A549 (cell line): ENCODE data around the gene RRAGB. TPM values are rescaled to one million over a fixed set of nuclear protein-coding genes. Genes with fewer than 3 reads are reported as not detected.

Experiments
- ATAC-seq, 2 experiments: fragments of 200-7000 bp in 1 of 2; fragments of >200 bp in 1 of 2; cut with Nextera tagmentation in 1 of 2; cut with Tn5 transposase in 1 of 2; 3 replicates each; pipeline versions ENCODE4 v1.8.0 to v1.9.1; 2018 to 2020; ENCODE audit warnings: mild to moderate bottlenecking in 1 of 2, moderate library complexity in 1 of 2
- CTCF ChIA-PET: fragments of 300-600 bp; sonication (Branson Sonifier 250); formaldehyde crosslinking; extraction: SDS; loops from one replicate; lab custom pipeline; 2021; ENCODE audit warnings: antibody characterized with exemption, inconsistent platforms; lab: Yijun Ruan, JAX
- POLR2A ChIA-PET: fragments of 350-600 bp; formaldehyde crosslinking; extraction: SDS; loops from one replicate; lab custom pipeline; 2021; ENCODE audit warnings: antibody characterized with exemption, inconsistent platforms; lab: Yijun Ruan, JAX
- DNase-seq, 2 experiments: peaks; one replicate each; pipeline versions ENCODE4 v3.0.0 to v3.0.0-alpha.2; 2011 to 2016; ENCODE audit warnings: low read depth in 1 of 2, low spot score in 1 of 2
- FAIRE-seq: peaks from 2 replicates; lab custom pipeline; 2011; peaks lifted over from hg19 to GRCh38; lab: Jason Lieb, UNC
- H3K27ac ChIP-seq, 2 experiments: fragments of >200 bp; sonication (Bioruptor Twin); formaldehyde crosslinking; 3 replicates each; pipeline ENCODE4 v1.5.1; 2016 to 2017
- H3K4me1 ChIP-seq: fragments of >200 bp; sonication (Bioruptor Twin); formaldehyde crosslinking; 3 replicates; pipeline ENCODE4 v1.6.1; 2016
- H3K4me2 ChIP-seq: fragments of >200 bp; sonication (Bioruptor Twin); formaldehyde crosslinking; 3 replicates; pipeline ENCODE4 v1.6.1; 2016
- H3K4me3 ChIP-seq: fragments of >200 bp; sonication (Bioruptor Twin); formaldehyde crosslinking; 3 replicates; pipeline ENCODE4 v1.5.1; 2016
- H3K9me3 ChIP-seq: fragments of >200 bp; sonication (Bioruptor Twin); formaldehyde crosslinking; 3 replicates; pipeline ENCODE4 v1.6.1; 2016
- BCL3 ChIP-seq: fragments of >200 bp; sonication (Bioruptor Twin); formaldehyde crosslinking; IDR thresholded peaks from 3 replicates; pipeline ENCODE4 v1.6.1; 2016
- CBX2 ChIP-seq: fragments of 200-600 bp; sonication (generic); IDR thresholded peaks from 2 replicates; pipeline ENCODE4 v1.6.1; 2016; ENCODE audit warnings: low read depth, mild to moderate bottlenecking, borderline replicate concordance
- CEBPB ChIP-seq, 2 experiments: fragments of >200 bp in 1 of 2; sonication (Bioruptor Twin) in 1 of 2; formaldehyde crosslinking in 1 of 2; IDR thresholded peaks; 2 replicates each; pipeline ENCODE4 v1.6.1; 2012 to 2016
- CHD2 ChIP-seq: fragments of 150-350 bp; IDR thresholded peaks from 2 replicates; pipeline ENCODE4 v1.6.1; 2014; ENCODE audit warnings: low read length; ENCODE audit not compliant: partially characterized antibody
- E2F6 ChIP-seq: IDR thresholded peaks from 2 replicates; pipeline ENCODE4 v1.6.1; 2012; ENCODE audit warnings: low read depth, borderline replicate concordance
- EHF ChIP-seq: fragments of 250-450 bp; sonication (Bioruptor Pico); IDR thresholded peaks from 2 replicates; pipeline ENCODE4 v1.5.0; 2020; ENCODE audit warnings: mild to moderate bottlenecking
- EP300 ChIP-seq, 2 experiments: fragments of >200 bp; sonication (Bioruptor Twin); formaldehyde crosslinking; IDR thresholded peaks; 2 replicates in 1 of 2; 3 replicates in 1 of 2; pipeline ENCODE4 v1.6.1; 2016 to 2017
- FOSL2 ChIP-seq, 2 experiments: fragments of 450-650 bp in 1 of 2; fragments of >200 bp in 1 of 2; sonication (Bioruptor Twin) in 1 of 2; formaldehyde crosslinking; IDR thresholded peaks; 2 replicates each; pipeline versions ENCODE4 v1.5.0 to v1.6.1; 2016 to 2020; ENCODE audit warnings: mild to moderate bottlenecking in 1 of 2, moderate library complexity in 1 of 2
- HES2 ChIP-seq: fragments of >200 bp; sonication (Bioruptor Twin); formaldehyde crosslinking; IDR thresholded peaks from 2 replicates; pipeline ENCODE4 v1.6.1; 2016
- HMGXB4 ChIP-seq: fragments of 250-450 bp; sonication (Bioruptor Pico); IDR thresholded peaks from 2 replicates; pipeline ENCODE4 v1.5.0; 2021; ENCODE audit warnings: mild to moderate bottlenecking, moderate library complexity, borderline replicate concordance
- HOXB5 ChIP-seq: fragments of 250-450 bp; sonication (Bioruptor Pico); IDR thresholded peaks from 2 replicates; pipeline ENCODE4 v1.5.0; 2020; ENCODE audit warnings: mild to moderate bottlenecking, moderate library complexity
- JUN ChIP-seq, 2 experiments: fragments of >200 bp; sonication (Bioruptor Twin); formaldehyde crosslinking; IDR thresholded peaks; 2 replicates in 1 of 2; 3 replicates in 1 of 2; pipeline ENCODE4 v1.6.1; 2016 to 2017
- KDM5A ChIP-seq: fragments of 200-600 bp; sonication (generic); IDR thresholded peaks from 2 replicates; pipeline ENCODE4 v1.6.1; 2016; ENCODE audit warnings: antibody characterized with exemption, mild to moderate bottlenecking
- MAX ChIP-seq: IDR thresholded peaks from 2 replicates; pipeline ENCODE4 v1.6.1; 2012
- NPAS2 ChIP-seq: fragments of 250-450 bp; sonication (Bioruptor Pico); IDR thresholded peaks from 2 replicates; pipeline ENCODE4 v1.8.0; 2022; ENCODE audit warnings: mild to moderate bottlenecking, moderate library complexity, borderline replicate concordance
- NR3C1 ChIP-seq: fragments of >200 bp; sonication (Bioruptor Twin); formaldehyde crosslinking; IDR thresholded peaks from 3 replicates; pipeline ENCODE4 v1.6.1; 2017
- PHF8 ChIP-seq: fragments of 200-600 bp; sonication (generic); IDR thresholded peaks from 2 replicates; pipeline ENCODE4 v1.6.1; 2016; ENCODE audit warnings: low read depth, mild to moderate bottlenecking, antibody characterized with exemption, moderate library complexity, borderline replicate concordance
- POLR2A ChIP-seq: IDR thresholded peaks from 2 replicates; pipeline ENCODE4 v1.6.1; 2012; ENCODE audit warnings: mild to moderate bottlenecking, low read length
- POLR2AphosphoS2 ChIP-seq: conservative IDR thresholded peaks from 2 replicates; pipeline ENCODE4 v1.6.1; 2012; ENCODE audit warnings: low read length, improper control_type of control experiment, inconsistent platforms
- RAD21 ChIP-seq, 2 experiments: fragments of >200 bp in 1 of 2; sonication (Bioruptor Twin) in 1 of 2; formaldehyde crosslinking in 1 of 2; IDR thresholded peaks in 1 of 2; conservative IDR thresholded peaks in 1 of 2; 2 replicates in 1 of 2; 3 replicates in 1 of 2; pipeline ENCODE4 v1.6.1; 2012 to 2018; ENCODE audit warnings: inconsistent platforms in 1 of 2
- SMC3 ChIP-seq: fragments of >200 bp; sonication (Bioruptor Twin); formaldehyde crosslinking; IDR thresholded peaks from 3 replicates; pipeline ENCODE4 v1.6.1; 2018; ENCODE audit warnings: inconsistent platforms
- USF2 ChIP-seq: fragments of 450-650 bp; IDR thresholded peaks from 2 replicates; pipeline ENCODE4 v1.6.1; 2014; ENCODE audit warnings: antibody characterized with exemption
- WGBS: methylation state at CpG from one replicate; pipeline ENCODE4 v1.1.6; 2017; ENCODE audit errors: missing lambda C conversion rate; 5-methylcytosine and 5-hydroxymethylcytosine counted together
- polyA minus RNA-seq: library from RNA; depleted of rRNA, polyadenylated mRNA; stranded (reverse); fragments of >200 nt; gene quantifications from 2 replicates; pipeline ENCODE4 v1.2.3, GENCODE V29; 2011; rRNA and poly(A)+ RNA removed
- polyA plus RNA-seq, 4 experiments: library from polyadenylated mRNA; depleted of rRNA in 3 of 4; stranded (reverse); fragments of >200 nt; fragmentation: RNase III in 1 of 4; extraction: RNeasy Plus Mini Kit Qiagen cat#74134 plus additional on column Dnase treatment in 1 of 4; gene quantifications; 2 replicates in 3 of 4; 3 replicates in 1 of 4; pipeline ENCODE4 v1.2.3, GENCODE V29; 2011 to 2017
- TF ChIP-seq, protein P1 (sequence below): IDR thresholded peaks from 2 replicates; pipeline ENCODE4 v1.6.1; 2012
- TF ChIP-seq, protein P2 (sequence below): fragments of >200 bp; sonication (Bioruptor Twin); formaldehyde crosslinking; IDR thresholded peaks from 3 replicates; pipeline ENCODE4 v1.5.1; 2016

The RRAGB gene, protein sequence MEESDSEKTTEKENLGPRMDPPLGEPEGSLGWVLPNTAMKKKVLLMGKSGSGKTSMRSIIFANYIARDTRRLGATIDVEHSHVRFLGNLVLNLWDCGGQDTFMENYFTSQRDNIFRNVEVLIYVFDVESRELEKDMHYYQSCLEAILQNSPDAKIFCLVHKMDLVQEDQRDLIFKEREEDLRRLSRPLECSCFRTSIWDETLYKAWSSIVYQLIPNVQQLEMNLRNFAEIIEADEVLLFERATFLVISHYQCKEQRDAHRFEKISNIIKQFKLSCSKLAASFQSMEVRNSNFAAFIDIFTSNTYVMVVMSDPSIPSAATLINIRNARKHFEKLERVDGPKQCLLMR
- 23.1 and 44.7 TPM in 2 replicates for polyA plus RNA-seq (2011; rRNA removed)
- polyA plus RNA-seq (2012; cell fraction: cytosol; rRNA removed), result 6.9 and 8.6 TPM in 2 replicates
- 11.2 and 14.4 TPM in 2 replicates for polyA plus RNA-seq (2012; cell fraction: nucleus; rRNA removed)
- 10.5 to 12.3 TPM (median 11.3 TPM) in 3 replicates for polyA plus RNA-seq (2017; fragmentation: RNase III; extraction: RNeasy Plus Mini Kit Qiagen cat#74134 plus additional on column Dnase treatment)
- 10.4 and 13.1 TPM in 2 replicates for polyA minus RNA-seq

DNA sequence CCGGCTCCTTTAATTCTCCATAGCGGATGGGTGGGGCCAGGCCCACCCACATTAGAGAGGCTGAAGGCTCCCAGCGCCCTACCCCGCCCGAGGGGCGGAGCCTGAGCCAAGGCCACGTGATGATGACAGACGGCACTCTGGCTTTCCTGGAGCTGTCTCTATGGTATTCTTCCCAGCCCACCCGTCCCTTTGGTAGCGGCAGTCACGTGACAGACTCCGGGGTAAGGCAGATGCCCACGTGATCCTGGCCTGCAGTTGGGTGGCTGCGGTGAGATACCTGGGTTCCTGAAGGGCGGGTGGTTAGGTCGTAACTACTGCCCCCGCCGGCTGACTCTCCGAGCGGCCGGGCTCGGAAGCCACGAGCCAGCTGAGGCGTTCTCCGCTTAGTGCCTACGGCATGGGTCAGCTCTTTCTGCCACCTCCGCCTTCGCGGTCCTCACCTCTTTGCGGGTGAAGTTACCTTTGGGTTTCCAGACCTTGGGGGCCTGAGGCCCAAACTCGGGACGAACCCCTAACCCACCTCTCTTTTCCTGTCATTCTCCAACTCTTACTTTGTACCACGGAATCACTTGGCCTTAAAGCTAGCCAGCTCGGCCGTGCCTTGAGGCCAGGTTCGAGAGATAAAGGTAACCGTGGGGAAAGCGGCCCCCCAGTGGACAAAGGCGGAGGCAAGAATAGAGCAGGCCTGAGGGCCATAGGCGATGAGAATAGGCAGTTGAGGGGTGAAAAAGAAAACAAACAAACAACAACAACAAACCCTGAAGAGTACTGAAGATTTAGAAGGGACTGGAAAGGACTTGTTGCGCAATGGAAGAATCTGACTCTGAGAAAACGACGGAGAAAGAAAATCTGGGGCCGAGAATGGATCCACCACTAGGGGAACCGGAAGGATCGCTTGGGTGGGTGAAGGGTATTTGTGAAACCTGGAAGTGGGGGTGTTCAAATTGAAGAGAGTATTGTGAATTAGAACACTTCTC is at the start of gene RRAGB:
Gene RRAGB, plus strand, starts transcription at position 229 of the 977 bp plus-strand sequence. Its CDS starts 579 bp downstream, at position 808.
- CTCF ChIA-PET, result interaction anchor here (0.7 to 1.7 kb wide), 2 partner anchors 266 to 583 kb away, joined by 3 read pairs; partner anchors contain the start of gene MAGEH1
- 3% methylated on average over 27 of the region's 46 CpGs for WGBS
- H3K27ac ChIP-seq, result peak within 1 kb of the TSS; percentile 90 to 93
- FAIRE-seq, result peak; percentile 87
- TF ChIP-seq MAX, result peak; percentile 69
- TF ChIP-seq CEBPB (IDR thresholded peaks at IDR 0.05), result peak; percentile 23 to 73; a peak in 3 of 4 replicates
- TF ChIP-seq POLR2A, result peak; percentile 68
- TF ChIP-seq RAD21 (conservative IDR thresholded peaks at IDR 0.05 in 1 of 2, IDR thresholded peaks at IDR 0.05 in 1 of 2), result peak; percentile 41 to 44; a peak in 3 of 5 replicates
- 0 out of 2 replicates have a peak, but pooled peaks have one; percentile 32 for TF ChIP-seq HOXB5 (CRISPR knock-in tag)
- no peak for TF ChIP-seq POLR2AphosphoS2
- TF ChIP-seq USF2, result peak; percentile 99
- TF ChIP-seq JUN (IDR thresholded peaks at IDR 0.05), result peak in 1 of 2 experiments; percentile 45; a peak in 2 of 5 replicates
- TF ChIP-seq HES2, result no peak
- TF ChIP-seq E2F6, result 0 out of 2 replicates have a peak, but pooled peaks have one; percentile 19
- TF ChIP-seq SMC3, result peak; percentile 43; the same call in 2 of the 3 replicates
- no peak for TF ChIP-seq NR3C1
- no peak for TF ChIP-seq CHD2
- TF ChIP-seq CBX2, result no peak
- peak; percentile 57; the same call in 1 of the 2 replicates for TF ChIP-seq NPAS2 (CRISPR knock-in tag)
- TF ChIP-seq HMGXB4, result peak; percentile 36; the same call in 1 of the 2 replicates
- TF ChIP-seq PHF8, result peak; percentile 61
- TF ChIP-seq KDM5A, result peak; percentile 64
- TF ChIP-seq, protein P1, sequence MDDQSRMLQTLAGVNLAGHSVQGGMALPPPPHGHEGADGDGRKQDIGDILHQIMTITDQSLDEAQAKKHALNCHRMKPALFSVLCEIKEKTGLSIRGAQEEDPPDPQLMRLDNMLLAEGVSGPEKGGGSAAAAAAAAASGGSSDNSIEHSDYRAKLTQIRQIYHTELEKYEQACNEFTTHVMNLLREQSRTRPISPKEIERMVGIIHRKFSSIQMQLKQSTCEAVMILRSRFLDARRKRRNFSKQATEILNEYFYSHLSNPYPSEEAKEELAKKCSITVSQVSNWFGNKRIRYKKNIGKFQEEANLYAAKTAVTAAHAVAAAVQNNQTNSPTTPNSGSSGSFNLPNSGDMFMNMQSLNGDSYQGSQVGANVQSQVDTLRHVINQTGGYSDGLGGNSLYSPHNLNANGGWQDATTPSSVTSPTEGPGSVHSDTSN, result no peak
- TF ChIP-seq FOSL2 (IDR thresholded peaks at IDR 0.05), result no peak
- peak; percentile 55 for TF ChIP-seq FOSL2 (CRISPR knock-in tag; IDR thresholded peaks at IDR 0.05)
- TF ChIP-seq EHF (CRISPR knock-in tag), result no peak
- no peak for TF ChIP-seq EP300 (IDR thresholded peaks at IDR 0.05)
- TF ChIP-seq BCL3, result 0 out of 3 replicates have a peak, but pooled peaks have one; percentile 27
- TF ChIP-seq, protein P2, sequence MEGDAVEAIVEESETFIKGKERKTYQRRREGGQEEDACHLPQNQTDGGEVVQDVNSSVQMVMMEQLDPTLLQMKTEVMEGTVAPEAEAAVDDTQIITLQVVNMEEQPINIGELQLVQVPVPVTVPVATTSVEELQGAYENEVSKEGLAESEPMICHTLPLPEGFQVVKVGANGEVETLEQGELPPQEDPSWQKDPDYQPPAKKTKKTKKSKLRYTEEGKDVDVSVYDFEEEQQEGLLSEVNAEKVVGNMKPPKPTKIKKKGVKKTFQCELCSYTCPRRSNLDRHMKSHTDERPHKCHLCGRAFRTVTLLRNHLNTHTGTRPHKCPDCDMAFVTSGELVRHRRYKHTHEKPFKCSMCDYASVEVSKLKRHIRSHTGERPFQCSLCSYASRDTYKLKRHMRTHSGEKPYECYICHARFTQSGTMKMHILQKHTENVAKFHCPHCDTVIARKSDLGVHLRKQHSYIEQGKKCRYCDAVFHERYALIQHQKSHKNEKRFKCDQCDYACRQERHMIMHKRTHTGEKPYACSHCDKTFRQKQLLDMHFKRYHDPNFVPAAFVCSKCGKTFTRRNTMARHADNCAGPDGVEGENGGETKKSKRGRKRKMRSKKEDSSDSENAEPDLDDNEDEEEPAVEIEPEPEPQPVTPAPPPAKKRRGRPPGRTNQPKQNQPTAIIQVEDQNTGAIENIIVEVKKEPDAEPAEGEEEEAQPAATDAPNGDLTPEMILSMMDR, result peak; percentile 61
- TF ChIP-seq, all 56 proteins: peak for 16
- peak; percentile 96 to 97 for DNase-seq
- H3K9me3 ChIP-seq, result no peaks in the 10 kb centered on the region
- peaks cover 9% of the 10 kb centered on the region for H3K4me1 ChIP-seq
- H3K4me3 ChIP-seq, result peak within 1 kb of the TSS; percentile 95
- H3K4me2 ChIP-seq, result peak within 1 kb of the TSS; percentile 99
- peak; percentile 96 to 100 for ATAC-seq
- POLR2A ChIA-PET, result interaction anchor here (1.0 to 1.4 kb wide), 4 partner anchors 229 to 1188 kb away, joined by 3 to 5 read pairs (median 4); partner anchors contain the start of genes GNL3L and MAGEH1
